SIG-M5 treated with dmso at 0.1 percent for 504 hours (cell line): ENCODE results near the gene SLC12A7.
"Not testable (repeated sequence)": the region's sequence is repeated elsewhere in the genome, so short reads cannot be mapped to it uniquely, and the experiment has no call there.

Experiments used
- DNase-seq: peaks from one replicate; lab custom pipeline; 2025; ENCODE audit not compliant: unreplicated experiment; lab: John Stamatoyannopoulos, UW

SLC12A7 gene

GRCh38 chr5:1011741-1012312 is 100.0 kb downstream of the SLC12A7 start:
- no peak for DNase-seq

GRCh38 chr5:1011226-1011631 is 100.6 kb downstream of the SLC12A7 start:
- no peak for DNase-seq

DNA sequence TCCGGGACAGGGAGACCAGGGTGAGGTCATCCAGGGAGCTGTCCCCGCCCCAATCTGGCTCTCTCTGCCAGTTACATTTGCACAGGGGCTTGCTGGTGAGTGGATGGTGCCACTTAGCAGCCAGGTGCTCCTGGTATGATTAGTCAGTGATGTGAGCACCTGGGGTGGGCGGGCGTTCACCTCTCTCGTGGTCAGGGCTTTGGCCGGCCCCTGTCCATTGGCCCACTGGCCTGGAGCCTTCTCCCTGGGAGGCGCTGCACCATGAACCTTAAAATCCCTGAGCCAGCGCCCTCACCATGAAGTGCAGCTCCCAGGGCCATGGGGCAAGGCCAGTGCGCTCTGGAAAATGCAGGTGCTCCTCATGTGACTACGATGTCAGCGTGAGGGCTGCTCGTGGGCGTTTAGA is 101.2 kb downstream of the SLC12A7 start:
- DNase-seq, result no peak

- no peak for DNase-seq
Observed at GRCh38 chr5:1010181-1010510, 101.7 kb downstream of the SLC12A7 start.

- DNase-seq, result no peak
Observed at GRCh38 chr5:1009359-1010180, 102.3 kb downstream of the SLC12A7 start.

GRCh38 chr5:1008451-1009358 is 103.2 kb downstream of the SLC12A7 start, which contains the start of gene NKD2:
Gene NKD2, plus strand, starts transcription at chr5:1008802. Its CDS starts 256 bp downstream, at chr5:1009058.
- peak; percentile 22 for DNase-seq

GRCh38 chr5:1007681-1008450 is 104.0 kb downstream of the SLC12A7 start:
- no peak for DNase-seq

- DNase-seq, result no peak
Observed at GRCh38 chr5:1007221-1007680, 104.6 kb downstream of the SLC12A7 start.

DNA sequence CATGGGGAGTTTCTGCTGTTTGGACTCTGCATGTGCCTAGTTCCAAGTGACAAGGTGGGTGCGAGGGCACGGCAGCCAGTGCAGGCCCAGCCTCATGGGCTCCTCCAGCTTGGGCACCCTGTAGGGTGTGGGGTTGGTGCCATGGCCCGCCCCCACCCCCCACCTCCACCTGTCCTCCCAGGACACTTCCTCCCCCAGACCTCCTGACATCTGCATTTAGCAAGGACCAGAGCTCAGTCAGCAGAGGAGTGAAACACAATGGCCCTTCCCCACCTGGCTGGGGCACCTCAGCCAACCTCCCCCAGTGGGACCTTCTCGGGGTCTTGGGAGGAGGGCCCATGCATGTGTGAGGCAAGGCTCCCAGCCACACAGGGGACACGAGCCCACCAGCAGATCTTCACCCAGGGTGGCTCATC is 105.2 kb downstream of the SLC12A7 start:
- no peak for DNase-seq

DNA sequence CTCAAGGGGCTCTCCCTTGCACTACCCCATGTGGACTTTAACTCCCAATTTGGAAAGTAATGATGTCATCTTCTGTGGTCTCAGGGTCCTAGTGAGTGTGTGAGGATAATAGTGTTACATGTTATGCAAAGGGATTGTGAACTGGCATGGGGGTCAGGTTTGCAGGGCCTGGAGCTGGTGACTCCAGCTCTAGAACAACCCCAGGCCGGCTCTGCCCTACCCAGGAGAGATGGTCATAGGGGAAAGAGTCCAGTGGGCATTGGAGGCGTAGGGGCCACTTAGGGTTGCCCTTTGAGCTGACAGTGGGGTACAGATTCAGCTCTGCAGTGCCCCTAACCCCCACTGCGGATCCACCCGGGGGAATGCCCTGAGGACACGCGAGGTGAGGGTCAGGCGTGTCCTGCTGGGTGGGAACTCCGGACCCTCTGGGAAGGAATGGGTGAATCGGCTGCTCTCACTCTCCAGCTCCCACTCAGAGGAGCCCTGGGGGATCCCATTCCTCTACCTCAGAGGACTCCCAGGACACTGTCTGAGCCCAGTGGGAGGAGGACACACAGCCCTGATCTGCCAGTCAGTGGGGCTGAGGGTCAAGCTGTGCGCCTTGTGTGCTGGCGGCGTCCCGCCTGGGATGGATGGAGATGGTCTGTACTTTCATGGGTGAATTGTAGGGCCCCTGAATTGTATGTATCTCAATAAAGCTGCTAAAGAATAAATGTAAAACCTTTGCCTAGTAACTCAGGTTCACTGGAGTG is 105.8 kb downstream of the SLC12A7 start:
- no peak for DNase-seq

GRCh38 chr5:1005249-1005851 is 106.5 kb downstream of the SLC12A7 start:
- no peak for DNase-seq

DNA sequence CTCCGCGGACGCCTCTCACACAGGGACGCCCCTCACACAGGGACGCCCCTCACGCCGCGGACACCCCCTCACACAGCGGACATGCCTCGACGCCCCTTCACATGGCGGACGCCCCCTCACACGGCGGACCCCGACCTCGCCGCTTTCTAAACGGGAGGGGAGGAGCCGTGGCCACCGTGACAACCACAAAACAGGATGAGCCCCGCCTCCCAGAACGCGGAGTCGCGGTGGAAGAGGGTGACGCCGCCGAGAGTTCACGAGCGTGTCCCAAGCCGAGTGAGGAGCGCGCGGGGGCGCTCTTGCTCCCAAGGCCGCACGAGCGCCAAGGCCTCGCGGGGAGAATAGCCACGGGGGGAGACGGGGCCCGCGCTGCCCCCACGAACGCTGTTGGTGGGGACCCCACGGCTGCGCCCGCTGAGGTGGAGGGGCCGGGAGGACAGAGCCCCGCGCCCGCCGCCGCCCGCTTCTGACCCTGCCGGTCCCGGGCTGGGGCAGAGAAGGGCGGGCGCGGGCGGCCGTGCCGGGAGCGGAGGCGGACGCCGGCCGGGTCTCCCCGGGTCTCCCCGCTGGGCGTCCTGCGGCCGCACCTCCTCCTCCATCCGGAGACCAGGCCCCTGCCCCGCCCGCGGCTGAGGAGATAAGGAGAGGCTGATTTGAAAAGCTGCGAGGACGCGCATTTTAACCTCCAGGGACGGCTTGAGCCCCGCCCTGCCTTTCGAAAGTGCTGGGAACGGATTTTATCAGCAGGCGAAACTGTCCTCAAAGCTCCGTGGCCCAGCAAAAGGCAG is 107.2 kb downstream of the SLC12A7 start:
- peak; percentile 11 for DNase-seq

GRCh38 chr5:1003296-1003937 is 108.4 kb downstream of the SLC12A7 start:
- DNase-seq, result no peak

DNA sequence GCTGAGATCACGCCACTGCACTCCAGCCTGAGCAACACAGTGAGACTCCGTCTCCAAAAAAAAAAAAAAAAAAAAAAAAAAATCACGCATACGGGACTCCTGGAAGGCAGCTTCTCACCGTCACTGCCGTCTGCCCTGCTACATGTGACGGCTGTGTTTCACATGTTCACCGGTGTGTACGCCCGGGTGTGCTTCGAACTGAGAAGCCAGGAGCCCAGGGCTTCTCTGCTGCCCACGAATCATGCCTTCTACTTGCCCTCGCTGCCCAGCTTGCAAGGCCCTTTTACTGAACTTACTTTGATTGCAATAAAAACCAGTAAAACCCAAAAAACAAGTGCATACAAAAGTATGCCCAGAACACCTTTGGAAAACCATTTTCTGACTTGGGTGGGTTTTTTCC is 109.0 kb downstream of the SLC12A7 start:
- no peak for DNase-seq

DNA sequence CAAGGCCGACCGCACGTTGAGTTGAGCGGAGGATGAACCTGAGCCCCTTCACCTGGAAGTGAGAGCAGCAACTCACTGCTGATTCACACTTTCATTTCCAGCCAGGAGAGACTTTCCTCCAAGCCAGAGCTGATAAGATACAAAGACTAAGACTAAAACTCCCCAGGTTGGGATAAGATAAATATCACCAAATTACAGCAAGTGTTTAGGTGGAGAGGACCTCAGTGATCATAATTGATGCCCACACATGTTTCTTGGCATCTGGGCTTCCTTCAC is 109.7 kb downstream of the SLC12A7 start:
- DNase-seq, result no peak

- DNase-seq, result no peak
Observed at GRCh38 chr5:1001406-1002270, 110.2 kb downstream of the SLC12A7 start.

GRCh38 chr5:1000831-1001230 is 111.0 kb downstream of the SLC12A7 start:
- DNase-seq, result not testable (repeated sequence)
